HepG2 (cell line): ENCODE data around the gene DNAJB5. TPM values are rescaled to one million over a fixed set of nuclear protein-coding genes. Genes with fewer than 3 reads are reported as not detected.

Experiments used
- ATAC-seq: fragments of 200-7000 bp; cut with Tn5 transposase; 3 replicates; pipeline ENCODE4 v1.9.1; 2020; ENCODE audit warnings: mild to moderate bottlenecking, moderate library complexity
- BruUV-seq: library from RNA; stranded (reverse); fragments of 400-500 nt; replicated peaks from 2 replicates; lab custom pipeline; 2021; lab: Mats Ljungman, UMichigan
- CTCF ChIA-PET: fragments of 300-600 bp; formaldehyde crosslinking; extraction: SDS; loops from one replicate; lab custom pipeline; 2021; ENCODE audit warnings: low total read pairs, inconsistent platforms, low intra/inter-chr PET ratio; lab: Yijun Ruan, JAX
- POLR2A ChIA-PET: fragments of 350-600 bp; sonication (Branson Sonifier 250); formaldehyde crosslinking; loops from one replicate; lab custom pipeline; 2020; ENCODE audit warnings: antibody characterized with exemption, inconsistent platforms; lab: Yijun Ruan, JAX
- DNase-seq: peaks from one replicate; pipeline ENCODE4 v3.0.0-alpha.2; 2015; ENCODE audit warnings: low spot score
- FAIRE-seq: peaks from 3 replicates; lab custom pipeline; 2011; peaks lifted over from hg19 to GRCh38; lab: Jason Lieb, UNC
- H2AFZ ChIP-seq: one replicate; pipeline ENCODE4 v1.6.1; 2011; ENCODE audit warnings: low read length, inconsistent platforms
- H3K27ac ChIP-seq: fragments of 300-600 bp; 3 replicates; pipeline ENCODE4 v1.8.0; 2011; ENCODE audit warnings: mixed run types, mild to moderate bottlenecking, mixed read lengths, low read length, inconsistent platforms; ENCODE audit not compliant: insufficient read depth; ENCODE audit errors: extremely low read length
- H3K27me3 ChIP-seq, 2 experiments: fragments of 200-600 bp in 1 of 2; 2 replicates in 1 of 2; 3 replicates in 1 of 2; pipeline versions ENCODE4 v1.6.0 to v1.8.0; 2011; ENCODE audit warnings: low read length in 2 of 2, mild to moderate bottlenecking in 2 of 2, moderate library complexity in 2 of 2, inconsistent platforms in 1 of 2; ENCODE audit not compliant: insufficient read depth in 2 of 2, control insufficient read depth in 1 of 2
- H3K36me3 ChIP-seq, 2 experiments: fragments of 200-600 bp in 1 of 2; replicated peaks in 1 of 2; 2 replicates in 1 of 2; 3 replicates in 1 of 2; pipeline versions ENCODE4 v1.5.1 to v1.8.0; 2011; ENCODE audit warnings: low read length in 2 of 2, inconsistent platforms in 1 of 2; ENCODE audit not compliant: insufficient read depth in 2 of 2, control insufficient read depth in 1 of 2
- H3K4me1 ChIP-seq: 2 replicates; pipeline ENCODE4 v1.5.1; 2012; ENCODE audit warnings: low read length, inconsistent platforms; ENCODE audit not compliant: insufficient read depth
- H3K4me2 ChIP-seq: 2 replicates; pipeline ENCODE4 v1.6.0; 2011; ENCODE audit warnings: low read depth, low read length, inconsistent platforms
- H3K4me3 ChIP-seq, 3 experiments: fragments of 200-600 bp in 1 of 3; sonication (generic), shearing (Covaris generic) in 1 of 3; replicated peaks in 1 of 3; 2 replicates each; pipeline ENCODE4 v1.5.1; 2011 to 2016; ENCODE audit warnings: low read length in 3 of 3, inconsistent platforms in 2 of 3, low read depth in 2 of 3, mild to moderate bottlenecking in 2 of 3, control low read depth in 1 of 3, mixed read lengths in 1 of 3; ENCODE audit not compliant: insufficient read depth in 1 of 3
- H3K79me2 ChIP-seq: one replicate; pipeline ENCODE4 v1.6.1; 2011; ENCODE audit warnings: low read length, inconsistent platforms; ENCODE audit not compliant: insufficient read depth
- H3K9ac ChIP-seq: 2 replicates; pipeline ENCODE4 v1.6.0; 2011; ENCODE audit warnings: mild to moderate bottlenecking, low read depth, low read length, inconsistent platforms; ENCODE audit not compliant: insufficient read depth
- H3K9me3 ChIP-seq: 2 replicates; pipeline ENCODE4 v1.5.1; 2012; ENCODE audit warnings: mild to moderate bottlenecking, low read length
- H4K20me1 ChIP-seq: 2 replicates; pipeline ENCODE4 v1.6.0; 2011; ENCODE audit warnings: inconsistent platforms, mild to moderate bottlenecking, low read length, moderate library complexity; ENCODE audit not compliant: insufficient read depth
- CEBPB ChIP-seq: IDR thresholded peaks from 2 replicates; pipeline ENCODE4 v1.6.1; 2011; ENCODE audit warnings: low read depth, low read length, improper control_type of control experiment, borderline replicate concordance
- DPF2 ChIP-seq: sonication (generic); formaldehyde crosslinking; IDR thresholded peaks from 2 replicates; pipeline ENCODE4 v1.4.0; 2020; ENCODE audit warnings: mild to moderate bottlenecking, low read depth, missing genetic modification reagents, borderline replicate concordance
- GLMP ChIP-seq: sonication (generic); formaldehyde crosslinking; IDR thresholded peaks from 2 replicates; pipeline ENCODE4 v1.9.0; 2021; ENCODE audit warnings: missing genetic modification reagents, mild to moderate bottlenecking, borderline replicate concordance
- KLF15 ChIP-seq: sonication (generic); formaldehyde crosslinking; IDR thresholded peaks from 2 replicates; pipeline ENCODE4 v1.8.1; 2023; ENCODE audit warnings: borderline replicate concordance, mild to moderate bottlenecking, inconsistent platforms, missing genetic modification reagents, mixed read lengths
- MAFG ChIP-seq: sonication (generic); formaldehyde crosslinking; IDR thresholded peaks from 2 replicates; pipeline ENCODE4 v1.5.1; 2020; ENCODE audit warnings: mild to moderate bottlenecking, missing genetic modification reagents
- SIX4 ChIP-seq: sonication (generic); formaldehyde crosslinking; IDR thresholded peaks from 2 replicates; pipeline ENCODE4 v1.4.0; 2020; ENCODE audit warnings: missing genetic modification reagents
- ZBTB43 ChIP-seq: sonication (generic); formaldehyde crosslinking; conservative IDR thresholded peaks from 2 replicates; pipeline ENCODE4 v1.4.0; 2020; ENCODE audit warnings: missing genetic modification reagents
- ZBTB8A ChIP-seq: sonication (generic); formaldehyde crosslinking; IDR thresholded peaks from 2 replicates; pipeline ENCODE4 v1.4.0; 2020; ENCODE audit warnings: mild to moderate bottlenecking, low read depth, missing genetic modification reagents, borderline replicate concordance
- ZNF331 ChIP-seq: sonication (generic); formaldehyde crosslinking; IDR thresholded peaks from 2 replicates; pipeline ENCODE4 v1.4.0; 2020; ENCODE audit warnings: missing genetic modification reagents
- ZNF362 ChIP-seq: sonication (generic); formaldehyde crosslinking; IDR thresholded peaks from 2 replicates; pipeline ENCODE4 v1.4.0; 2020; ENCODE audit warnings: missing genetic modification reagents, mild to moderate bottlenecking, borderline replicate concordance
- WGBS: methylation state at CpG from one replicate; pipeline ENCODE4 v1.1.6; 2017; ENCODE audit warnings: low lambda C conversion rate; 5-methylcytosine and 5-hydroxymethylcytosine counted together
- in situ Hi-C: cut with HindIII; loops from 2 replicates; pipeline ENCODE4 v1.10.0; 2017; ENCODE audit warnings: low pct_unique_long_range_greater_than_20kb; ENCODE audit not compliant: extremely low pct_ligation_motif_present
- intact Hi-C: fragments of 100-400 bp; cut with micrococcal nuclease; formaldehyde crosslinking; loops from one replicate; pipeline ENCODE4 v1.10.0; 2022; ENCODE audit not compliant: unreplicated experiment
- polyA plus RNA-seq, 8 experiments: library from polyadenylated mRNA; depleted of rRNA in 3 of 8; stranded (reverse) in 7 of 8; unstranded in 1 of 8; fragments of >200 nt; fragmentation: Illumina TruSeq in 4 of 8; extraction: Trizol in 4 of 8; gene quantifications; 2 replicates each; pipeline versions ENCODE4 v1.2.1 to v1.2.3, GENCODE V29; 2011 to 2016; ENCODE audit warnings: low read depth in 4 of 8, missing spikeins in 1 of 8, mixed read lengths in 1 of 8; ENCODE audit not compliant: insufficient read depth in 1 of 8
- total RNA-seq, 5 experiments: library from RNA; depleted of rRNA; stranded (reverse); fragments of >200 nt; fragmentation: Illumina TruSeq; extraction: Trizol; gene quantifications; 2 replicates each; pipeline ENCODE4 v1.2.3, GENCODE V29; 2016; ENCODE audit warnings: low read depth in 1 of 5

DNAJB5 gene
- total and polyA plus RNA-seq, 2 of the 13 experiments (the other 11 are each of a cell fraction or from before 2014, with no cell fraction given) = 0.40 to 0.69 TPM

GRCh38 chr9:34990908-34991606 lies 1.5 kb downstream of the DNAJB5 start (continued):
- no peak for TF ChIP-seq GLMP (CRISPR knock-in tag)
- TF ChIP-seq ZBTB8A = no peak
- TF ChIP-seq ZNF331 (CRISPR knock-in tag) = no peak
- TF ChIP-seq CEBPB = no peak
- no peak for TF ChIP-seq MAFG
- TF ChIP-seq ZBTB43 (CRISPR knock-in tag) = no peak
- no peak for TF ChIP-seq SIX4 (CRISPR knock-in tag)

GRCh38 chr9:34991607-34992375 lies 2.2 kb downstream of the DNAJB5 start:
- Histone ChIP-seq H3K9ac (no peak overlapping the region), H3K4me2 (no peak overlapping the region), H4K20me1 (no peaks in the 10 kb centered on the region), H3K9me3 (no peaks in the 10 kb centered on the region), H3K27me3 (no peaks in the 10 kb centered on the region; a peak in 2 of 5 replicates), H3K4me3 (no peak overlapping the region), H3K79me2 (no peaks in the 10 kb centered on the region), H3K4me1 (peaks cover 30% of the 10 kb centered on the region), H3K36me3 (no peaks in the 10 kb centered on the region), H3K27ac (no peak overlapping the region), H2AFZ (no peak overlapping the region)
- no TSS peak for BruUV-seq
- intact Hi-C loops (no loop called here), in situ Hi-C loops (no loop called here)
- TF ChIP-seq ZNF362 (CRISPR knock-in tag) (no peak), KLF15 (CRISPR knock-in tag) (no peak), DPF2 (no peak)
- FAIRE-seq (no peak), DNase-seq (peak; percentile 34), ATAC-seq (peak; percentile 11; the same call in 2 of the 3 replicates)
- WGBS = 56% methylated on average over 10 of the region's 15 CpGs
- CTCF ChIA-PET = no interaction called here
- POLR2A ChIA-PET = no interaction called here
